ENCODE data around the gene MESP1.

GRCh38 chr15:89785774-89786140, 34.7 kb upstream of the MESP1 start:
- no peak for TF ChIP-seq CTCF (IDR thresholded peaks at IDR 0.05; ENCODE audit: control extremely low read depth in 1 of 3, insufficient read depth in 1 of 3, low read depth in 1 of 3, low read length in 3 of 3)
- no peak for TF ChIP-seq POLR2AphosphoS5 (IDR thresholded peaks at IDR 0.05; ENCODE audit: low read depth, low read length)
- TF ChIP-seq RFX5 (IDR thresholded peaks at IDR 0.05; ENCODE audit: borderline replicate concordance, low read depth, low read length): no peak
- TF ChIP-seq POLR2A (IDR thresholded peaks at IDR 0.05; ENCODE audit: control extremely low read depth in 1 of 2, low read depth in 2 of 2, low read length in 2 of 2): no peak
- TF ChIP-seq MAFK (IDR thresholded peaks at IDR 0.05; ENCODE audit: low read depth, low read length): no peak
- TF ChIP-seq FOSL1 (IDR thresholded peaks at IDR 0.05; ENCODE audit: insufficient read depth, low read depth, low read length): no peak
